ENCODE measurements around the gene TAGLN. TPM values are rescaled to one million over a fixed set of nuclear protein-coding genes. Genes with fewer than 3 reads are reported as not detected.
"Not testable (repeated sequence)": the region's sequence is repeated elsewhere in the genome, so short reads cannot be mapped to it uniquely, and the experiment has no call there.

TAGLN gene
- total and polyA plus RNA-seq, 3 donors from 2014 or later: 167 to 800 (median 187) TPM

- Histone ChIP-seq H3K4me1 (peaks cover 17% of the 10 kb centered on the region), H3K9me3 (no peaks in the 10 kb centered on the region), H3K4me3 (no peak overlapping the region), H3K36me3 (ENCODE audit: low read depth, missing control alignments) (no peaks in the 10 kb centered on the region), H3K27ac (peak overlapping the region; percentile 55 to 91), H3K27me3 (no peaks in the 10 kb centered on the region)
- WGBS, 2 donors: 60 to 65% methylated on average over 11 to 16 of the region's 17 CpGs
- intact Hi-C loops (cut with DNase I; ENCODE audit: low total_unique reads): no loop called here
- TF ChIP-seq POLR2A (IDR thresholded peaks at IDR 0.05): no peak
- TF ChIP-seq CTCF (IDR thresholded peaks at IDR 0.05): no peak
- no peak for DNase-seq
Observed at GRCh38 chr11:117204283-117205080, 5.3 kb downstream of the TAGLN start.

- Histone ChIP-seq H3K4me1 (peaks cover 17% of the 10 kb centered on the region), H3K36me3 (ENCODE audit: low read depth, missing control alignments) (no peaks in the 10 kb centered on the region), H3K27ac (peak overlapping the region in 1 of 2 donors; percentile 91), H3K27me3 (no peaks in the 10 kb centered on the region), H3K9me3 (no peaks in the 10 kb centered on the region), H3K4me3 (no peak overlapping the region)
- no peak for DNase-seq
- 55 to 68% methylated on average over 9 to 11 of the region's 11 CpGs for WGBS, 2 donors
- intact Hi-C loops (cut with DNase I; ENCODE audit: low total_unique reads): no loop called here
- TF ChIP-seq CTCF (IDR thresholded peaks at IDR 0.05): no peak
- no peak for TF ChIP-seq POLR2A (IDR thresholded peaks at IDR 0.05)
Observed at GRCh38 chr11:117205211-117205818, 6.1 kb downstream of the TAGLN start.

GRCh38 chr11:117206111-117206510 is 6.9 kb downstream of the TAGLN start:
- WGBS, 2 donors: 68 to 82% methylated on average over 7 to 8 of the region's 8 CpGs
- H3K4me1 ChIP-seq: peaks cover 17% of the 10 kb centered on the region
- H3K9me3 ChIP-seq; H3K27me3 ChIP-seq; DNase-seq; H3K36me3 ChIP-seq (ENCODE audit: low read depth, missing control alignments); H3K27ac ChIP-seq; H3K4me3 ChIP-seq; intact Hi-C loops (cut with DNase I; ENCODE audit: low total_unique reads): not testable (repeated sequence)

- H3K27ac ChIP-seq; intact Hi-C loops (cut with DNase I; ENCODE audit: low total_unique reads); H3K9me3 ChIP-seq; H3K27me3 ChIP-seq; H3K4me3 ChIP-seq; DNase-seq; H3K36me3 ChIP-seq (ENCODE audit: low read depth, missing control alignments): not testable (repeated sequence)
- no CpG with 5 or more reads among the region's 11 CpGs for WGBS, 2 donors
- peaks cover 17% of the 10 kb centered on the region for H3K4me1 ChIP-seq
Observed at GRCh38 chr11:117206859-117207258, 7.7 kb downstream of the TAGLN start.

- DNase-seq; H3K36me3 ChIP-seq (ENCODE audit: low read depth, missing control alignments); intact Hi-C loops (cut with DNase I; ENCODE audit: low total_unique reads); H3K27me3 ChIP-seq; H3K27ac ChIP-seq; H3K9me3 ChIP-seq; H3K4me3 ChIP-seq: not testable (repeated sequence)
- peaks cover 16% of the 10 kb centered on the region for H3K4me1 ChIP-seq
- 86 to 88% methylated on average over 5 of the region's 5 CpGs for WGBS, 2 donors
Observed at GRCh38 chr11:117207481-117207880, 8.3 kb downstream of the TAGLN start.

- H3K27ac ChIP-seq; intact Hi-C loops (cut with DNase I; ENCODE audit: low total_unique reads); H3K4me3 ChIP-seq; DNase-seq; H3K9me3 ChIP-seq; H3K27me3 ChIP-seq; H3K36me3 ChIP-seq (ENCODE audit: low read depth, missing control alignments): not testable (repeated sequence)
- WGBS, 2 donors: 93% methylated on average over 10 of the region's 13 CpGs; no CpG with 5 or more reads in 1 of the 2 donors
- peaks cover 12% of the 10 kb centered on the region for H3K4me1 ChIP-seq
Observed at GRCh38 chr11:117208710-117209109, 9.5 kb downstream of the TAGLN start.

- H3K4me1 ChIP-seq: peaks cover 12% of the 10 kb centered on the region
- H3K4me3 ChIP-seq; H3K27ac ChIP-seq; H3K36me3 ChIP-seq (ENCODE audit: low read depth, missing control alignments); intact Hi-C loops (cut with DNase I; ENCODE audit: low total_unique reads); H3K27me3 ChIP-seq; DNase-seq; H3K9me3 ChIP-seq: not testable (repeated sequence)
- 86 to 91% methylated on average over 7 to 8 of the region's 8 CpGs for WGBS, 2 donors
Observed at GRCh38 chr11:117209351-117210125, 10.4 kb downstream of the TAGLN start.

Measured in testis (tissue), 3 donors.